Measurements from ENCODE around the gene MLLT10.
"Not testable (repeated sequence)": the region's sequence is repeated elsewhere in the genome, so short reads cannot be mapped to it uniquely, and the experiment has no call there.

Gene MLLT10

DNA sequence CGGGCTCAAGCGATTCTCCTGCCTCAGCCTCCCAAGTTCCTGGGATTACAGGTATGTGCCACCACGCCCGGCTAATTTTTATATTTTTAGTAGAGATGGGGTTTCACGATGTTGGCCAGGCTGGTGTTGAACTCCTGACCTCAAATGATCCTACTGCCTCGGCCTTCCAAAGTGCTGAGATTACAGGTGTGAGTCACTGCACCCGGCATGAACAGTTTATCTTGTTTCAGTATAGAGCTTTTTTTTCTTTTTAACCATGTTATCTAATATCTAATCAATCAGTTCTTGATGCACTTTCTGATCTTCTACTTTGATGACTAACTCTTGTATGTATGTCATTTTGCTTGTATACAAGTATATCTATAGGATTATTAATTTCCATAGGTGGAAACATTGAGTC lies 54.1 kb downstream of the MLLT10 start:
- not testable (repeated sequence) for DNase-seq

- DNase-seq, result no peak
These were observed 60.0 kb downstream of the MLLT10 start for GRCh38 chr10:21593986-21594385.

DNA sequence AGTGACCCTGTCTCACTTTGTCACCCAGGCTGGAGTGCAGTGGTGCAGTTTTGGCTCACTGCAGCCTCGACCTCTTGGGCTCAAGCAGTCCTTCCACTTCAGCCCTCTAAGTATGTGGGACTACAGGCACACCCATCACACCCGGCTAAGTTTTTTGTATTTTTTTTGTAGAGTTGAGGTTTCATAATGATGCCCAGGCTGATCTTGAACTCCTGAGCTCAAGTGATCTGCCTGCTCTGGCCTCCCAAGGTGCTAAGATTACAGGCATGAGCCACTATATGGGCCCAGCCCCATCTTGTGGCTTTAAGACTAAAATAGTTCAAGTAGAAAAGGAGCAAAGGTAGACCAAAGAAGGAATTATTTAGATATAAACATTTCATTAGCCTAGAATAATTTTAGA lies 65.5 kb downstream of the MLLT10 start:
- no peak for DNase-seq

DNA sequence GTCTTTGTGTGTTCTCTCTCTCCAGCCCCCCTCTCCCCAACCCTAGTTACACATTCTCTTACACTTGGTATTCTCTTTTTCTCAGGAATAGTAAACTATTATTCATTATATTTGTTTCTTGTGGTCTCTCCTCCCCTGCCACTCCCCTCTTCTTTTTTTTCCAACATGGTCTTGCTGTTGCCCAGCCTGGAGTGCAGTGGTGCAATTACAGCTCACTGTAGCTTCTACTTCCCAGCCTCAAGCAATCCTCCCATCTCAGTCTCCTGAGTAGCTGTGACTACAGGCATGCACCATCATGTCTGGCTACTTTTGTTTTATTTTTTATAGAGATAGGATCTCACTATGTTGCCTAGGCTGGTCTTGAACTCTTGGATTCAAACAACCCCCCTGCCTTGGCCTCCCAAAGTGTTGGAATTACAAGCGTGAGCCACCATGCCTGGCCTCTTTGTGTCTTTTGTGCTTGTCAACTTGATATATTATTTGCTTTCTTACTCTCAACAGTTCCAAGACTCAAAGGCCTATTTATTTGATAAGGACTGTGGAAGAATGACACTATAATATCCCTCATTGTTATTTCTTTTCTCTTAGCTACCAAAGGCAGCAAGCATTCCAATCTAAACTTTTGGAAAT lies 66.9 kb downstream of the MLLT10 start:
- DNase-seq, result no peak

- no peak for DNase-seq
These were observed 68.3 kb downstream of the MLLT10 start for GRCh38 chr10:21602313-21602712.

DNA sequence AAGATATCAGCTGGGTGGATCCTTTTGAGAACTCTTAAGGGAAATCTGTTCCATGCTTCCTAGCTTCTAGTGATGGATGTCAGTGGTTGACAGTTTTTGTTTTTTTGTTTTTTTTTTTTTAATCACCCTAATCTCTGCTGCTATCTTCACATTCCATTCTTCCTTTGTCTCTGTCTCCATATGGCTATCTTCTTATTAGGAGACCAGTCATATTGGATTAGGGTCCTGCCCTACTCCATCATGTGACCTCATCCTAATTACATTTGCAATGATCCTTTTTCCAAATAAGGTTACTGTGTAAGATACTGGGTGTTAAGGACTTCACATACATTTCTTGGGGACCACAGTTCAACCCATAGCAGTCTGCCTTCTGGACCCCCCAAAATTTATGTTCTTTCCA lies 69.7 kb downstream of the MLLT10 start:
- DNase-seq, result no peak

DNA sequence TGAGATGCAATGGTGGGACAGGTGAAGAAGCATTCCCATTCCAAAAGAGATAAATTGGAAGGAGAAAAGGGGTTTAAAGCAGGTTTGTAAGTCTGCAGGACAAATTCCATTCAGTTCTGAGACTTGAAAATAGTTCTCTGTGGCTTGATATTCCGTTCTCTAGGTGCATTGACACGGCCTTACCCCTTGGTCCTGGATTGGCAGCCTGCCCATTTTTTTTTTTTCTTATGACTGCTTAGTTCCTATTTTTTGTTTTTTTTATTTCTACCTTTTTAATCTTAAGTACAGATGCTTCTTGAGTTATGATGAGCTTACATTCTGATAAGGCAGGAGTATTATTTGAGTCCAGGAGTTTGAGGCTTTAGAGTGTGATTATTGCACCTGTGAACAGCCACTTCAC lies 70.6 kb downstream of the MLLT10 start:
- no peak for DNase-seq

- DNase-seq, result no peak
These were observed 73.9 kb downstream of the MLLT10 start for GRCh38 chr10:21607907-21608306.

DNA sequence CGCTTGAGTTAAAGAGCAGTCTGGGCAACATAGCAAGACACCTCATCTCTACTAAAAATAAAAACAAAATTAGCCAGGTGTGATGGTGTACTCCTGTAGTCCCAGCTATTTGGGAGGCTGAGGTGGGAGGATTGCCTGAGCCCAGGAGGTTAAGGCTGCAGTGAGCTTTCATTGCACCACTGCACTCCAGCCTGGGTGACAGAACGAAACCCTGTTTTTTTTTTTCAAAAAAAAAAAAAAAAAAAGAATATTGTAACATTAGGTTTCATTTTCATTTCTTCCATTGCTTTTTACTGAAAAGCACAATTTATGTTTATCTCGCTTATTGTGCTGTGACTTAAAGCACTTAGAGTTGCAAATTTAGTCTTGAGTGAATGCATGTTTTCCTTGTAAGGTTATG lies 80.0 kb downstream of the MLLT10 start:
- DNase-seq, result no peak

DNA sequence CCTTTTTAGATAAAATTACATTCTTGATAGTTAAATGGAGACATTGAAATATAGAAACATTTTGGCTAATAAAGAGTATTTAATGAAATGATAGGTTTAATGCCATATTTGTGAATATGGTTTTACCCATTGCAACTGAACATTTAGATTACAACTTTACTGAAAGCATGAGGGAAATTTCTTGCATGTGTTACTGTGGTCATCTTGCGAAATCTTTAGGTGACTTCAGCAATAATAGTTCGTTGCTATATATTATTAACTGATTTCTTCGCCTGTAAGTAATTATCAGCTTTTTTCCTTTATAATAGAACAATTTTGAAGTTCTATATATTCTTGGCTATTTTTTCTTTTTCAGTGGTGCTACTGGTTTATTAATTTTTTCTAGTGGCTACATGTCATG lies 83.2 kb downstream of the MLLT10 start:
- no peak for DNase-seq

DNA sequence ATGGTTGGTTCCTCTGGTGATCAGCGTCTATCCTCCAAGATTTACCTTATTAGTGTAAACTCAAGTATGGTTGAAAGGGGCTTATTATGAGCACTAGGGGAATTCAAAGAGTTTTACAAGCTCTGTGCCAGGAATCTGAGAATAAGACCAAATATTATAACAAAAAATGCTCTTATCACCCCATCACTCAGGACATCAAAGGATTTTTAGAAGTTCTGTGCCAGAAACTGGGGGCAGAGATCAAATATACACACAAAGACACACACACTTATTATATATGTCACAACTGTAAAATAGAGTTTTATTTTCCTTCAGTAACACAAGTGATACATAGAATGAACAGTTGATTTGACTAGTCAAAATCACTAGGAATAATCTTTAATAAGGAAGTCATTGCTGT lies 89.3 kb downstream of the MLLT10 start:
- DNase-seq, result no peak

GRCh38 chr10:21624421-21624820 lies 90.4 kb downstream of the MLLT10 start:
- DNase-seq, result not testable (repeated sequence)

DNA sequence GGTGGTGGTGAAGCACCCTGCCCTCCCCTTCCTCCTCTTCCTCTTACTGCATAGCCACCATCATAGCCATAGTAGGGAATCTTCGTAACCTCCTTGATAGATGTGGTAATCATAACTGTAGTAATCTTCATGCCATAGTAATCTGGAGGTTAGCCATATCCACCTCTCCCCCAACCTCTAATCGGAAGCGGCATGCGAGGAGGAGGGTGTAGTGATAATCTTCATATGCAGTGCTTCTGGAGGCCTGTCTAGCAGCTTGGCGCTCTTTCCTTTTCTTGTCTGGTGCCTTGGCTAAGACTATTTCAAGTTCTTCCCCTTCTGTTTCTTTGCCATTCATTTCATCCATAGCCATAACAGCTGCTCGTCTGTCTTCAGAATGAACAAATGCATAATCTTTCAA lies 90.9 kb downstream of the MLLT10 start:
- DNase-seq, result no peak

DNA sequence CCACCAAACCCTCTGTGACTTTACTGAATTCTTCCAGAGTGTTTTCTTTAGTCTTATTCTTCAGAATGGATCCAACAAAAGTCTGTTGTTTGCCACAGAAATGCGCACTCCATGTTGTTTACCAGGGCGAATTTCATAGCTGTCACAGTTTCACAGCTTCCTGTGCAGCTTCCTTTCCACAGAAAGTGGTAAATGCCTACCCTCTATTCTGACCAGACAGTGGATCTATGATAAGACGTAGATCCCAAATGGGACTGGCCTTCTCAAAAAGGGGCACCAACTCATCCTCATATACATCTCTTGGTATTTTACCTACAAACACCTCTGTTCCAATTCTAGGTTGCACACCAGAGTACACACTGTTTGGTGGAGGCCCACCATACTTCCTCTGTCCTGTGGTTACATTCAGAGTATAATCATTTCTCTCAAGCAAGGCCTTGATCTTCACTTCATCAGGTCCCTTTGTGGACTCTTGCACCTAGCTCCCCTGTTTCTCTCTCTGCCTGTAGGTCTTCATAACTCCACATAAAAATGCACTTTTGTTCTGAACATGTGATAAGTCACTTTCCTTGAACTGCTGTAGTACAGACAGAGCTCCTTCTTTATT lies 91.7 kb downstream of the MLLT10 start:
- no peak for DNase-seq

DNA sequence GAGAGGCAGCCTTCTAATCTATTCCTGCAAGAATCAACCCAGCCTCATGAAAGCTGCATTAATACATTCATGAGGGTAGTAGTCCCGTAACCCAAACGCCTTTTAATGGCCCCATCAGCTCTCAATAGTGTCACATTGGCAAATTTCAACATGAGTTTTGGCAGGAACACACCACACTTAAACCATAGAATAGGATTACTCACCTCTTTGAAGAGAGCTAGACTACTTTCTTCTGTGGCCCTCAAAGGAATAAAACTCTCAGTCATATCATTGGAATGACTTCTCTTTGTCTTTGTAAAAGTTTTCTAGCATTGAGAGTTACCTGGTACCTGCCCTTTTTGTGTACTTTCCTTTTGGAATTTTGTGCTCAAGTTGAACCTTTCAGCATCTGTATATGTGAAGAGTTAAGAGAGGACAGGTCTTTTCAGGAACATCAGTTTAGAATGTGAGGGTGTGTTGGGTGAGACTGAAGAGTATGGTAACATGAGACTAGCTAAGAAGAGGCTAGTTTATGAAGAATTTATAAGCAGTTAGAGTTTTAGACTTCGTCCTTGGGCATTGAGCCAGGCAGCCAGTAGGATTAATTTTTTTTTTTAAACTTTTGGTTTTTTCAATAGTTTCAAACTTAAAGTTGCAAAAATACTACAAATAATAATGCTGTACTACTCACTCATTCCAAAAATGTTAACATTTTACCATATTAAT lies 92.6 kb downstream of the MLLT10 start:
- no peak for DNase-seq

- DNase-seq, result no peak
These were observed 93.3 kb downstream of the MLLT10 start for GRCh38 chr10:21627331-21627730.

DNA sequence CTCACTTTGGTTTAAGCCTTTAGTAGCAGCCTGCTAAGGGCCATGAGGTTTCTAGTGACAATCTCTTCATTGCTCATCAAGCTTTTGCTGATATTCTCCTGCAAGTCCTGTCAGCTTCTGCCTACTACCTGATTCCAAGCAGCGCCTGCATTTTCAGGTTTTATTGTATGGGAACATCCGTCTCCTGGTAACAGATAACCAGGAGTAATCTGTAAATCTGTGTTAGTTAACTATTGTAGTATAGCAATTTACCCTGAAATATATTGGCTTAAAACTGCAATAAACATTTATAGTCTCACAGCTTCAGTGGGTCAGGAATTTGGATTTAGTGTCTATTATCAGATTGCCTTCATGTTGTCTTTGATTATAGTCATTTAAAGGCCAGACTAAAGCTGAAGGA lies 94.0 kb downstream of the MLLT10 start:
- no peak for DNase-seq

DNA sequence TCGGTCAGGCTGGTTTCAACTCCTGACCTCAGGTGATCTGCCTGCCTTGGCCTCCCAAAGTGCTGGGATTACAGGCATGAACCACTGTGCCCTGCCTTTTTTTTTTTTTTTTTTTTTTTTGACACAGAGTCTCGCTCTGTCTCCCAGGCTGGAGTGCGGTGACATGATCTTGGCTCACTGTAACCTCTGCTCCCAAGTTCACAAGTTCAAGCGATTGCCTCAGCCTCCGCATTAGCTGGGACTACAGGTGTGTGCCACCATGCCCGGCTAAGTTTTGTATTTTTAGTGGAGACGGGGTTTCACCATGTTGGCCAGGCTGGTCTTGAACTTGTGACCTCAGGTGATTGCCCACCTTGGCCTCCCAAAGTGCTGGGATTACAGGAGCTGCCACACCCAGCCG lies 94.6 kb downstream of the MLLT10 start:
- DNase-seq, result not testable (repeated sequence)

DNA sequence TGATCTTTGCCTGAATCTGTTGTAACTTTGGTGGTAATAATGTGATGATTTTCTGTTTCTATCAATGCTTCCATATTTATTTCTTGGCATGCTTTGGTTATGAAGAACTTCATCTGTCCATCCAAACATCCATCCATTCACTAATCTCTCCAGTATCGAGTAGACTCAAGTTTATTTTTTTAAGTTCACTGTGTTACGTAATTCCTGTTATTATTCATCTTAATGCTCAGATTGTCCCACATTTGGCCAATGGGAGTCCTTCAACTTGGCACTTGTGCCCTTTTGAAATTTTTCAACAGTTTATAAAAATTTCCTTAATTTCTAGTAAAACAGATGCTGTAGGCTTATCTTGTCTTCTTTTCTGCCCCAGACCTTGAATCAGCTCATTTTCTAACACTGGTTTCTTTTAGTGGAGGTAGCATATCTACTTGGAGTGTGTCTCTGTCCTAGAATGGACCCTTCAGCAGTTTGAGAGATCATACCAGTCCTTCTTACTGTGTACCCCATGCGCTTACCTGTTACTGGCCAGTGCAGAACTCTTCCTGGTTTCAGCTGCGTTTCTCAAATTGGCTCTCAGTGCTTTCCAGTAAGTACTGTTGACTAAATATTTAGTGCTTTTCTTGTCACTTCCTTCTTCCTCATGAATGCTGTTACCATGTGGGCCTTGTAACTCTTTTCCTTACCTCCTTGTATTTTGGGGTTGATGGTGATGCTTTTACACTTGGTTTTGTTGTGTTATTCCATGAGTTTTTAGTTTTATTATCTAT lies 100.8 kb downstream of the MLLT10 start:
- no peak for DNase-seq

GRCh38 chr10:21637795-21638194 lies 103.8 kb downstream of the MLLT10 start:
- no peak for DNase-seq

DNA sequence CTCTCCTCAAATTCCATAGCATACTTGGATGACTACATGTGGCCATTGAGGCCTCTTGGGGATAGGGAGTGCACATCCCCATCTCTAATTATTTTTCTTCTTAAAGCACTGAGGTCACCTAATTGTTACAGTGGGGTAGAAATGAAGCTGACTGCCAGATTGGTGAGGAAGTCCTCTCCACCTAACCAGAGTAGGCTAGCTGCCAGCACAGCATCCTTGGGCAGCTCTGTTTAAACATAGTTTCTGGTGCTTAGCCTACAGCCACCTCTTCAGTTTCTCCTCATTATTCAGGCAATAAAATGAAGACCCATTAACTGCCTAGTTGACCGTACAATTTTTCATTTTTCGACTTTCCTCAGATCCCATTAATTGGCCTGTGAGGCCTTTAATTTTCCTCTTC lies 104.6 kb downstream of the MLLT10 start:
- DNase-seq, result no peak

DNA sequence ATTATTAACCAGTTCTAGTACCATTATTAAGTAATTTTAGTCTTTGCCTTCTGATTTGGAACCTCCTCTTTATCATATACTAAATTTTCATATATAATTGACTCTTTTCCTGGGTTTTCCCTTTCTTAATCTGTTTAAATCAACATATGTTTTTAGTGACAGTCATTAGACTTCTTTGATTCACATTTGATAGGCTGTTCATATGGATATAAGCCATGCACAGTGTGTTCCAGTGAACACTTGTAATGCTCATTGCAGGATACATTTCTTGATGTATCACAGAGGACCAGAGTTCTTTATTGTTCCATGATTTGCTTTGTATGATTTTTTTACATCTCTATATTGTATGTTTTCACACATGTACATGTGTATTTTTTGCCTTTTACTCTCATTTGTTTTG lies 114.0 kb downstream of the MLLT10 start:
- no peak for DNase-seq

DNA sequence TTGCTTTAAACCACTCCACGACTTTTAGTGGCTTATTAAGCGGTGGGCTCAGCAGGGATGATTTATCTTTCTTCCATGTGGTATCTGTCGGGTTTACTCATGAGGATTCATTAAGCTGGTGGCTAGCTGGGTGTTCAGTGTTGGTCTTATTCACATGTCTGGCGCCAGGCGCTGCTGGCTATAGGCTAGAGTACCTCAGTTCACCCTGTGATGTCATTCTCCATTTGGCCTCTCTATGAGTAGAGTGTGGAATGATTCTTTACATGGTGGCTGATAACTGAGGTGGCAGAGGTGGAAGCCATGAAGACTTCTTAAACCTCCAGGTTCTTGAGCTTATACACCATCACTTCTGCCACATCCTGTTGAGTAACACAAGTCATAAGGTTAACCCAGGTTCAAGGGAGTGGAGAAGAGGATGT lies 115.4 kb downstream of the MLLT10 start:
- no peak for DNase-seq

DNA sequence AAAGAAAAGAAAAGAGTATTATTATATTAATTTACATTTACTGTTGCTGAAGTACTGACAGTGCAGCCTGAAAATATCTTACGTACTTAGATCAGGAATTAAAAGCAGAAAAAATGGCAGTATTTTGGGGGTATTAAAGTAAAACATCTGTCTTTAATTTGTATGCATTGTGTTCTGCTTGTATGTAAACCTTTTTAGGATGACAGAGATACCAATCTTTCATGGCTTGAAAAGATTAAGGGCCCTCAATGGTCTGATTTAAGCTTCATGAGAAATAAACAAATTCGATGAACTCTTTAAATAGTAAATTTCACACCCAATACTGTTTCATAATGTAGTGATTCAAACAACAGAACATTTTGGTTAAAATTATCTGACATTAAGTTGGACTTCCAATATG lies 116.3 kb downstream of the MLLT10 start:
- no peak for DNase-seq
